ENCODE measurements around the gene ORMDL2. TPM values are rescaled to one million over a fixed set of nuclear protein-coding genes. Genes with fewer than 3 reads are reported as not detected.

The ORMDL2 gene
- total RNA-seq, 1 donor from 2014 or later: 54.8 TPM

GRCh38 chr12:55847603-55848291 is 29.9 kb downstream of the ORMDL2 start:
- Mint-ChIP-seq H3K9me3 (ENCODE audit: unreplicated experiment) (no peaks in the 10 kb centered on the region), H3K27me3 (ENCODE audit: low read depth, unreplicated experiment) (no peaks in the 10 kb centered on the region), H3K4me3 (ENCODE audit: unreplicated experiment) (no peak overlapping the region), H3K36me3 (ENCODE audit: low read depth, unreplicated experiment) (no peaks in the 10 kb centered on the region), H3K4me1 (ENCODE audit: low read depth, unreplicated experiment) (peaks cover 37% of the 10 kb centered on the region), H3K27ac (ENCODE audit: unreplicated experiment) (peak overlapping the region; percentile 92)
- TF ChIP-seq CTCF (IDR thresholded peaks at IDR 0.05; ENCODE audit: insufficient read depth, low read depth, low read length) (no peak), EZH2 (IDR thresholded peaks at IDR 0.05; ENCODE audit: insufficient read depth, low read length) (no peak)
- Histone ChIP-seq H3K4me2 (ENCODE audit: low read length) (peak overlapping the region; percentile 78), H3K27me3 (ENCODE audit: insufficient read depth, low read length) (no peaks in the 10 kb centered on the region), H3K4me1 (ENCODE audit: insufficient read depth, low read length) (peaks cover 23% of the 10 kb centered on the region), H3K9ac (ENCODE audit: low read length) (peak overlapping the region; percentile 88), H4K20me1 (ENCODE audit: insufficient read depth, low read length) (no peaks in the 10 kb centered on the region), H3K36me3 (ENCODE audit: insufficient read depth, low read length) (no peaks in the 10 kb centered on the region), H3K79me2 (ENCODE audit: insufficient read depth, low read length) (no peaks in the 10 kb centered on the region), H3K27ac (ENCODE audit: low read depth, low read length) (peak overlapping the region; percentile 99), H3K9me3 (ENCODE audit: insufficient read depth, low read depth, low read length) (no peaks in the 10 kb centered on the region), H2AFZ (ENCODE audit: low read depth, low read length) (peak overlapping the region; percentile 37), H3K4me3 (ENCODE audit: insufficient read depth, low read depth, low read length) (peak overlapping the region; percentile 11)
- FAIRE-seq (peak; percentile 29), DNase-seq (ENCODE audit: low read depth) (peak; percentile 99)

GRCh38 chr12:55849616-55850343 is 31.9 kb downstream of the ORMDL2 start:
- H3K27me3 ChIP-seq (ENCODE audit: insufficient read depth, low read length): no peaks in the 10 kb centered on the region
- FAIRE-seq (no peak), DNase-seq (ENCODE audit: low read depth) (no peak)
- Mint-ChIP-seq H3K4me3 (ENCODE audit: unreplicated experiment) (no peak overlapping the region), H3K27me3 (ENCODE audit: low read depth, unreplicated experiment) (no peaks in the 10 kb centered on the region), H3K9me3 (ENCODE audit: unreplicated experiment) (no peaks in the 10 kb centered on the region), H3K4me1 (ENCODE audit: low read depth, unreplicated experiment) (peaks cover 32% of the 10 kb centered on the region), H3K36me3 (ENCODE audit: low read depth, unreplicated experiment) (no peaks in the 10 kb centered on the region), H3K27ac (ENCODE audit: unreplicated experiment) (no peak overlapping the region)
- peaks cover 16% of the 10 kb centered on the region for H3K4me1 ChIP-seq (ENCODE audit: insufficient read depth, low read length)
- no peak overlapping the region for H3K4me2 ChIP-seq (ENCODE audit: low read length)
- no peak overlapping the region for H3K4me3 ChIP-seq (ENCODE audit: insufficient read depth, low read depth, low read length)
- H3K9ac ChIP-seq (ENCODE audit: low read length): no peak overlapping the region
- no peak overlapping the region for H2AFZ ChIP-seq (ENCODE audit: low read depth, low read length)
- H3K79me2 ChIP-seq (ENCODE audit: insufficient read depth, low read length): no peaks in the 10 kb centered on the region
- no peaks in the 10 kb centered on the region for H4K20me1 ChIP-seq (ENCODE audit: insufficient read depth, low read length)
- no peaks in the 10 kb centered on the region for H3K9me3 ChIP-seq (ENCODE audit: insufficient read depth, low read depth, low read length)
- H3K36me3 ChIP-seq (ENCODE audit: insufficient read depth, low read length): no peaks in the 10 kb centered on the region
- TF ChIP-seq EZH2 (IDR thresholded peaks at IDR 0.05; ENCODE audit: insufficient read depth, low read length) (no peak), CTCF (IDR thresholded peaks at IDR 0.05; ENCODE audit: insufficient read depth, low read depth, low read length) (no peak)
- H3K27ac ChIP-seq (ENCODE audit: low read depth, low read length): no peak overlapping the region

- peaks cover 16% of the 10 kb centered on the region for H3K4me1 ChIP-seq (ENCODE audit: insufficient read depth, low read length)
- Mint-ChIP-seq H3K9me3 (ENCODE audit: unreplicated experiment) (no peaks in the 10 kb centered on the region), H3K27ac (ENCODE audit: unreplicated experiment) (peak overlapping the region; percentile 6), H3K36me3 (ENCODE audit: low read depth, unreplicated experiment) (no peaks in the 10 kb centered on the region), H3K4me3 (ENCODE audit: unreplicated experiment) (no peak overlapping the region), H3K27me3 (ENCODE audit: low read depth, unreplicated experiment) (no peaks in the 10 kb centered on the region), H3K4me1 (ENCODE audit: low read depth, unreplicated experiment) (peaks cover 30% of the 10 kb centered on the region)
- DNase-seq (ENCODE audit: low read depth) (no peak), FAIRE-seq (no peak)
- no peaks in the 10 kb centered on the region for H3K27me3 ChIP-seq (ENCODE audit: insufficient read depth, low read length)
- no peaks in the 10 kb centered on the region for H3K9me3 ChIP-seq (ENCODE audit: insufficient read depth, low read depth, low read length)
- H3K9ac ChIP-seq (ENCODE audit: low read length): no peak overlapping the region
- TF ChIP-seq EZH2 (IDR thresholded peaks at IDR 0.05; ENCODE audit: insufficient read depth, low read length): no peak
- no peak for TF ChIP-seq CTCF (IDR thresholded peaks at IDR 0.05; ENCODE audit: insufficient read depth, low read depth, low read length)
- H4K20me1 ChIP-seq (ENCODE audit: insufficient read depth, low read length): no peaks in the 10 kb centered on the region
- no peaks in the 10 kb centered on the region for H3K79me2 ChIP-seq (ENCODE audit: insufficient read depth, low read length)
- no peak overlapping the region for H3K4me3 ChIP-seq (ENCODE audit: insufficient read depth, low read depth, low read length)
- H3K36me3 ChIP-seq (ENCODE audit: insufficient read depth, low read length): no peaks in the 10 kb centered on the region
- H3K4me2 ChIP-seq (ENCODE audit: low read length): no peak overlapping the region
- H3K27ac ChIP-seq (ENCODE audit: low read depth, low read length): no peak overlapping the region
- no peak overlapping the region for H2AFZ ChIP-seq (ENCODE audit: low read depth, low read length)
Measured at GRCh38 chr12:55850401-55850800, 32.6 kb downstream of the ORMDL2 start.
